T-helper 1 cell (primary cell): ENCODE data around the gene SIM1.

ENCODE experiments used
- DNase-seq, 5 donors: peaks; one replicate each; pipeline ENCODE4 v3.0.0-alpha.2; 2012 to 2020

SIM1 gene

GRCh38 chr6:100456141-100456907, 8.4 kb downstream of the SIM1 start:
- DNase-seq: no peak

DNA sequence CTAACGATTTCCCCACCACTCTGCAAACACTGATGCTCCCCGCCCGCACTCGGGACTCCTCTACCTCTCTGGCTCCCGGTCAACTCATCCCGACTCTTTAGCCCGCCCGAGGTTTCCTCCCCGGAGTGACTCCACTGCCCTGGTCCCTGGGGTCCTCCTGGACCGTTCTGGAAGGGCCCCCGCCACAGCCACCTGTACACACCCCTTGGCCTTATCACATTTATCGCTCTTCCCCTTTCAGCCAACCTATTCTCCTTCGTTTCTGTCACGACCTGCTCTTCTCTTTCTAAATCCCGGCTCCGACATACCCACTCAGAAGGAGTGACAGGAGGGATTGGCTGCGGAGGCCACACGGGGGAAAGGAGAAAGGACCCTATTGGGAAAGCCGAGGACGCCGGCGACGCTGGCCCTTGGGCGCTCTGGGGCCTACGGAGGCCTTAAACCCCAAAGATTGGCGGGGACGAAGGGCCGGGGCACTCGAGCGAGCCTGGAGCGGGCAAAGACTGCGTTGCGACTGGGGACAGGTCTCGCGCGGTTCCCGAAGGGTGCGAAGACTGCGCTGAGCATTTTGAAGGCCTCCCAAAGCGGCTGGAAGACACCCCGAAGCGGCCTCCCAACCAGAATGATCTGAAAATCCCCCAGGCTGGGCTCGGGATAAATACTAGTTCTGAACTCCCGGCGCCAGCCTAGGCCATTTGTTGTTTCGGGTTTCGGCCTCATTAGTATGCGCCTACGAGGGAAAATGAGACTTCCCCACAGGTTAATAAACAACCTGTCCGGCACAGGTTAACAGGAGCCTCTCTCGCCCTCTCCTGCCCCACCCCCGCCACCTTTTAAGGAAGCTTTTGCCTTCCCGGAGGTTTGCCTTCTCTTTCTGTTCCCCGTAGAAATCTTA, 9.2 kb downstream of the SIM1 start:
- no peak for DNase-seq

DNA sequence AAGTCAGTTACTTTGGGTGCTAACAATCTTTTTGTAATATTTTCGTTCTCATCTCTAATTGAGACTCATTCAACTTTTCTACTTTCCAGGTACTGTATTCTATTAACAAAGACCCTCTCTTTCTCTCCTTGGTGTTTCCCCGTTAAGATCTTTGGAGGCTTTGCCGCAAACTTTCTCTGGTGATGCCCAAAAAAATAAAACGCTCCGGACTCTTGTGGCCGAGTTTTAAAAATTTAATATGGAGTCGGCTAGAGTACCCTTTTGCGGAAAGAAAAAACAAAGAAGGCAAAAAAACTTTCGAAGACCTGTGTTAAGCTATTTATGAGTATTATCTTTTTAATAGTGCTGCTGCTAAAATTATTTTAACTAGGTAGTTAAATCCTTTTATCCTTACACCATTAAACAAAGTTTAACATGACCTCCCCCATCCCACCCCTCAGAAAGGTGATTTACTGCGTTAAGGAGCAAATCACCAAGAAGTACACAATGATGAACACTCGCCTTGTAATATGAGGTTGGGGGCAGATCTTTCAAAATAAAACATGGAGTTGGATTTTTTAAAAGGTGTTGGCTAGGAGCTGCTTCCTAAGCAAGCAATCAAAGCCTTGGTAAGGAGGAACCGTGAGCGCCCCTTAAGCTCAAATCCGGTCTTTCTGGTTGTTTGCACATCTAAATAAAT, 10.0 kb downstream of the SIM1 start:
- DNase-seq: no peak

DNA sequence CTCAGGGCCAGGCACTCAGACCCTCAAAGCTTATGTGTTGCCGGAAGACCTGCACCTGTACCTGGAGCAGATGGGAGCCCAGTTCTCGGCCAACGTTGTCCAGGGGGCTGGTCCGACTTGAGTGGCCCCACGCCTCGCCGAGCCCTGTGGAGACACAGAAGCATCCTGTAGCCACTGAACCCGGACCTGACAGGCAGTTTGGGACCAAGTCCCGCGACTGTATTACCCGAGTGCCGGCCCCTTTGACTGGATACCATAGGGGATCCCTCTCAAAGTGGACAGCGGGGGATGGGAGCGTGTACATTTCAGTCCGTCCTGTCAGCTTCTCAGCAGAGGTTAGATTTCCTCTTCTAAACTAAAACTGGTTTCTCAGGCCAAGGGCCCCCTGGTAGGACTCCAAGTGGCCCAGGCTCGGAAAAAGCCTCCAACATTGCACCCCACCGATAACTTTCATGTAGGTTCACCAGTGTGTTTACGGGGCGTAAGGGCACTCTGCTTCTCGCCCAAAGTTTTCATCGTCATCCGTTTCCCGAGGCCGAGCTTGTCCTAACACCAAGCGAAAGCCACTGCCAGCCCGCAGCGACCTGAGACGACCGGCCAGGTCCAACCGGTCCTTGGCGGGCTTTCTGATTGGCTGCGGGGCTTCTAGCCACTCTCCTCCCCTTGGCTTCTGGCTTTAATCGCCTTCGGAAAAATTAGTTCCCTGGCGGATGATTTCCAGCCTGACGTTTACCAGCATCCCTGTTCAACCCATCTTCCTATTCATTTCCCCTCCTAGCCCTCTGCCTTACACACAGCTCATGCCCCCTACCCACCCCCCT, 10.8 kb downstream of the SIM1 start:
- no peak for DNase-seq

DNA sequence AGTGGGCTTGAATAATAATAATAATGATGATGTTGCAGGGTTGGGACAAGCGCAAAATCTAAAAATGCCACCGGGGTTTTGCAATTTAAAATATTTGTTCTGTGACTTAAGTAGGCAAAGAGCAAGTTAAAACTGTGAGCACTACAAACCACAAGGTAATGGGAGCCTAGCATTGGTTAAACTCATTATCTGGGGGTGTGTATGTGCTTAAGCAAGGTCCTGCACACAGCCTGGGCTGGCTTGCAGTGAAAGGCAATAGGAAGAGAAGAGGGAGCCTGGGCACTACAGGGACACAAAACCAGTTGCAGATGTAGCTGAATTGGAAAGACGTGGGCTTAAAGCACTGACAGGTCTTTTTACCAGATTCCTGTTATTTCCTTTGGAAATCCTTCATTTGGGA, 11.7 kb downstream of the SIM1 start:
- DNase-seq: no peak

DNA sequence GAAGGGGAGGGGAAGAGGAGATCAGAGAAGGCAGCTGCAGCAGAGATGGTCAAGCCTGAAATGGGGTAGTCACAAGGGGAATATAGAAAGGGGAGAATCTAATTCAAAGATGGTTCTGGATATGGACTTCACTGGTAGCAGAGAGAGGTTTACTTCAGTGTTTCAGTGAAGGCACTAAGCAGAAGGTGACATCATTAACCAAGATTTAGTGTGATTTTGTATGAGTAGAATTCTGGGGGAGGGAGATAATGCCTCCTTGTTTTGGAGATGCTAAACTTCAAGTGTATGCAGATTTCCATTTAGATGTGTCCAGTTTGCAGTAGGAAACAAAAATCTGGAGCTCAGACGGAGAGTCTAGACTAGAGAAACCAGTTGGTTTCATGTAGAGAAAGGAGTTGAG, 13.1 kb downstream of the SIM1 start:
- no peak for DNase-seq

GRCh38 chr6:100449239-100449691, 15.5 kb downstream of the SIM1 start:
- DNase-seq: no peak

DNA sequence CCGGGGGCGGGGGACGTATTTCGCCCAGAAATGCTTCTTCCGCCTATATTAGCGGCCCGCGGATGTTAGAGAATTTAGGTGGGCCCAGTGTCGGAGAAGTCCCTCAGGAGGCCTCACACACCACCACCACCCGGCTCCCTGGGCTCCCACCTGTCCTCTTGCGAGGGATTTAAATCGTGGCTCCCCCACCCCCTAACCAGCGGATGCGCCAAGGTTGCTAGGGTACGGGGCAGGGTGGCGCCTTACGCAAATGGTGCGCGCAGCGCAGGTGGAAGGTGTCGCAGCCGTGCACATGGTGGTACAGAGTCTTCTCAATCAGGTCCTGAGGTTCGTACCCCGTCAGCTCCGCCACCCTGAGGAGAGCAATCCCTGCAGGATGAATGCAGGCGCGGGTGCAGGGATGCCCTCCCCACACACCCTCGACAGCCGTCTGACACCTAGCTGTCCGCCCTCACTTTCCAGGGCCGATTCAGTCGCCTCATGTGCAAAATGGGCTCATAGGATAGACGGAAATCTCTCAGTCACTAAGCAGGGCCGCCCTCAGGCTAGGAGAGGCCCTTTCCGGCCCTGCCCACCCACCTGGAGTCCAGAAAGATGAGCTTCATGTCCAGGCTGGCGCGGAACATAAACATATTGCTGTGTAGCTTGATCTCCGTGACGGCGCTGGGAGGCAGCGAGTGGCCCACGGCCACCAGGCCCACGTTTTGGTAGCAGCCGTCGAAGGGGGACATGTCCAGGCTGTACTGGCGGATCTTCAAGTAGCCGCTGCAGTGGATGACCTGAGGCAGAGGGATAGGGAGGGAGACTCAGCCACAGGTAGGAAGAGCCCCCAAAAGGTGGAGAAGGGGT, 16.6 kb downstream of the SIM1 start:
- no peak for DNase-seq

GRCh38 chr6:100447081-100447899, 17.4 kb downstream of the SIM1 start:
- DNase-seq: no peak

DNA sequence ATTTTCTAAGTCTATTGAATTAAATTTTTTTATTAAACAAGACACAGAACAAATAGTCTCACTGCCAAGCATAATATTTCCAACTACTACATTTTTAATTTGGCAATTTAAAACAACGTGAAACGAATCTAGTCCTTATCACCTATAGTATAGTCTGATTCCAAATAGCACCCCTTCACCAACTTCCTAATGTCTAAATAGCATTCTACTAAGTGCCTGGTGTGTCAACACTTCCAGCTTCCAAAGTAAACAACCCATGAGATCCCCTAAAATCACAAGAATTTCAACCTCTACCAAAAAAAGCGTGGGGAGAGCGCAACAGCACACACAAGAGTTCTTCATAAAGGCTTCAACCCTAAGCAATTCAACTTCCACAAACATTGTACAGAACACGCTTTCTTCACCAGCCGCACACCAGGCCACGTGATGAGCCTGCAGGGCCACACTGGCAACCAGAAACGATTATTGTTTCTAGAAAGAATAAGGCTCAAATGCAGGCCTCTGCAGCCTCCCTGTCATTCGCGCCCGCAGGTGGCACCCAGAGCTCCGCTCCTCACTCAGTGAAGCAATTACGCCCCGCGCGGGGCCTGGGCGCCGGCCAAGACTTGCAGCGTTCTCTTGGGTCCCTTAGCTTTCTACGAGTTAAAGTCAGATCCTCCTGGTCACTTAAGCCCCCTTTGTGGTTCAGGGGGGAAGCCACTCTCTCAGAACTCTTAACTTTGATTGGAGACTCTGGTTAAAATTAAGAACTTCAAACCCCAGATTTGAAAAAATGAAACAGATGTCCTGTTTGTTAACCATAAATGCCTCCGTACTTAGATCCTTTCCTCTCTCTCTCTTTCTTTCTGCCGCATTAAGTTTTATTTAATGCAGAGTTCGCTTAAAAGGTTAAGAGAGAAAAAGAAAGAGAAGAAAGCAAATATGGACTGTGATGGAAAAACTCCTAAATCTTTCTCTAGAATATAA, 18.3 kb downstream of the SIM1 start:
- no peak for DNase-seq

- no peak for DNase-seq
These were observed 19.2 kb downstream of the SIM1 start for GRCh38 chr6:100445512-100445911.

DNA sequence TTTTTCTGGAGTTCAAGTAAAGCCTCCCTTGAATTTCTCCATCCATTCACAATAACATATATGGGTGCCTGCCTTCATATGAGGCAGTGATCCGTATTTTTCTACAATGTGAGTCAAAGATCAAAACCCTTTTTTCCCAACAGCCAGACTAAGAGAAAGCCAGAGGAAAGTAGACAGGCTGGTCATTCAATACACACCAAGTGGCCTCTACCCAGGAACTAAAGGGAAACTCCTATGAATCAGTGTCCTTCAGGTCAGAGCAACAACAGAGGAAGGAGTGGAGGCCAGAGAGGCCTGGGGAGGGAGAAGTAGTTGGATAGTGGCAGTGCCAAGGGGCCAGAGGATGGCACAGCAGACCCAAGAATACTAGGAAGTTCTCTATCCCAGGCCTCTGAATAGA, 23.8 kb downstream of the SIM1 start:
- no peak for DNase-seq

DNA sequence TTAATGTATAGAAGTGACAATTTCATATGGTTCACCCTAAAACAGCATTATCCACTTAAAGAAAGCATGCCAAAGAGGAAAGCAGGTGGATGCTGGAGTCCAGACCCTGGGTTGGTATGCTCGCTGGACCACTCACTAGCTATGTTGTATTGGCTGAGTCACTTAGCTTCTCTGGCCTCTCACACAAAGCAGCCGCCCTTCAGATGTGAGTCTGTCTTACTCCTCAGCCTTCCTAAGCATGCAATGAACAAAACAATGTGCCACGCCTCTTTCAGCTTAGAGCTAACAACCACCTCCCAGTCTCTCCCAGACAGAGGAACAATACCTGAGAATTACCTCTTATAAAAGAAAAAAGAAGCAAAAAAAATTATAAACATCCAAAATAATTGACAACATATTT, 29.4 kb downstream of the SIM1 start:
- DNase-seq: no peak

DNA sequence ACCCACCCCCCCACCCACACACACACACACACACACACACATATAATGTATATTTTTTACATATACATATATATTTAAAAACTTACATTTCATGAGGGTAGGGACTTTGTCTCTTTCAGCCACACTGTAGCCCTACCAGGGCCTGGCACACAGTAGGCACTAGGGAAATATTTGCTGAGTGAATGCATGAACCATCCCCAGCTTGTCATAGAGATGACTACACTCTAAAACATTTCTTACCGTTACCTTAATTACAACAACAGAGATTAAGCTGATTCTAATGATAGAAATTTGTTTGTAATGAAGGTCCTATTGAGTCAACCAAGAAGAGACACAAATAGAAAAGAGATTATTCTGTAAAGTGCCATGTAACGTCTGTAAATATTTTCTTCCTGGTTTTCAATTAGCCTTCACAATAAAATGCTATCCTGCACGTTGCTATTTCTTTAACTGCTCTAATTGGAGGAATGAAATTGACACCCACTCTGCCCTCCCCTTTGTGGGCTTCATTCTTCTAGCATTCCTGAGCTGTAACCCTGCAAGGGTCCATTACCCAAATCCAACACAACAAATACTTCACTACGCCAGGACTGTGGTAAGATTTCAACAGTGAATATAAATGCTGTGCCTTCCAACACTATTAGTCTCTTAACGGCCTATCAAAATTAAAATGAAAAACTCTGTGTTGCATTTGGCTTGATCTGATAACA, 30.8 kb downstream of the SIM1 start:
- DNase-seq: no peak

GRCh38 chr6:100432136-100432535, 32.6 kb downstream of the SIM1 start:
- DNase-seq: no peak

- no peak for DNase-seq
These were observed 33.8 kb downstream of the SIM1 start for GRCh38 chr6:100430962-100431361.

DNA sequence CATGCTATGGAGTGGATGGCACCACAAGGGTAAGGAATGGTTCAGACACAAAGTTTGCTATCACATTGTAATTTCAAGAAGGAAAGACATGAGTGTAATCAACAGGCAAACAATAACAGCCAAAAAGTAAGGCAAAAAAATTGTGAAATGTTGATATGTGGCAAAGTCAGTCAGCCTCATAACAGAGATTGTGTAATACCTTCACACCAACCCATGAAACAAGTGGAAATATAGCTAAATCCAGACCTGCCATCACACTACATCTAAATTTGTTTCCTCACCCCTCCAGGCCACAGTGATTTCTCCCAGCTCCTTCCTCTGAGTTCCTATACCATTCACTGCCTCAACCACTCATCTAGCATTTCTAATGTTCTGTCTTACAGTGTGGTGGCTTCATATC, 37.3 kb downstream of the SIM1 start:
- DNase-seq: no peak

- DNase-seq: no peak
These were observed 37.9 kb downstream of the SIM1 start for GRCh38 chr6:100426744-100427338.
